Endothelial cell of umbilical vein (primary cell): ENCODE measurements around the gene LYPD5. TPM values are rescaled to one million over a fixed set of nuclear protein-coding genes. Genes with fewer than 3 reads are reported as not detected.

Experiments used
- BruUV-seq: library from RNA; stranded (reverse); fragments of 400-500 nt; replicated peaks from 2 replicates; lab custom pipeline; 2021; lab: Mats Ljungman, UMichigan
- CTCF ChIA-PET: fragments of 300-600, 350-600 bp; sonication (Branson Sonifier 250); formaldehyde crosslinking; loops from one replicate; lab custom pipeline; 2021; ENCODE audit warnings: antibody characterized with exemption, inconsistent platforms; lab: Charles Lee
- POLR2A ChIA-PET: fragments of 300-600, 350-600 bp; sonication (Branson Sonifier 250); formaldehyde crosslinking; loops from one replicate; lab custom pipeline; 2021; ENCODE audit warnings: antibody characterized with exemption, inconsistent platforms; lab: Charles Lee
- DNase-seq: peaks from one replicate; pipeline ENCODE4 v3.0.0-alpha.2; 2011; ENCODE audit warnings: low read depth, low spot score
- FAIRE-seq: peaks from 2 replicates; lab custom pipeline; 2011; peaks lifted over from hg19 to GRCh38; lab: Jason Lieb, UNC
- H2AFZ ChIP-seq: 2 replicates; pipeline ENCODE4 v1.6.0; 2012; ENCODE audit warnings: low read depth, low read length, control low read depth, inconsistent platforms
- H3K27ac ChIP-seq: 2 replicates; pipeline ENCODE4 v1.5.1; 2011; ENCODE audit warnings: low read depth, mild to moderate bottlenecking, control low read depth, low read length, moderate library complexity; ENCODE audit not compliant: insufficient read depth
- H3K27me3 ChIP-seq, 2 experiments: 2 replicates each; pipeline versions ENCODE4 v1.6.0 to v1.6.1; 2011; ENCODE audit warnings: low read length in 2 of 2, mixed read lengths in 1 of 2; ENCODE audit not compliant: control insufficient read depth in 2 of 2, insufficient read depth in 2 of 2
- H3K36me3 ChIP-seq, 2 experiments: 2 replicates in 1 of 2; 3 replicates in 1 of 2; pipeline ENCODE4 v1.5.1; 2011; ENCODE audit warnings: low read length in 2 of 2, mild to moderate bottlenecking in 1 of 2, moderate library complexity in 1 of 2; ENCODE audit not compliant: control insufficient read depth in 2 of 2, insufficient read depth in 2 of 2; ENCODE audit errors: extremely low read depth in 1 of 2
- H3K4me1 ChIP-seq: 3 replicates; pipeline ENCODE4 v1.5.1; 2011; ENCODE audit warnings: mild to moderate bottlenecking, low read length; ENCODE audit not compliant: control insufficient read depth, insufficient read depth; ENCODE audit errors: extremely low read depth
- H3K4me2 ChIP-seq: 2 replicates; pipeline ENCODE4 v1.6.1; 2011; ENCODE audit warnings: low read length, control low read depth, mixed read lengths; ENCODE audit not compliant: insufficient read depth
- H3K4me3 ChIP-seq, 3 experiments: fragments of 200-600 bp in 1 of 3; sonication (generic), shearing (Covaris generic) in 1 of 3; replicated peaks in 1 of 3; 2 replicates each; pipeline ENCODE4 v1.5.1; 2011 to 2016; ENCODE audit warnings: control low read depth in 3 of 3, low read length in 3 of 3, mild to moderate bottlenecking in 2 of 3, inconsistent platforms in 1 of 3, low read depth in 1 of 3, moderate library complexity in 1 of 3; ENCODE audit not compliant: insufficient read depth in 1 of 3
- H3K79me2 ChIP-seq: 2 replicates; pipeline ENCODE4 v1.6.0; 2012; ENCODE audit warnings: low read length, inconsistent platforms; ENCODE audit not compliant: control insufficient read depth, insufficient read depth
- H3K9ac ChIP-seq: replicated peaks from 2 replicates; pipeline ENCODE3; 2011; ENCODE audit warnings: low read length, control low read depth; ENCODE audit not compliant: insufficient read depth; ENCODE audit errors: extremely low read depth
- H3K9me1 ChIP-seq: replicated peaks from 3 replicates; pipeline ENCODE4 v1.6.0; 2011; ENCODE audit warnings: mild to moderate bottlenecking, low read length; ENCODE audit not compliant: control insufficient read depth, insufficient read depth; ENCODE audit errors: extremely low read depth
- H3K9me3 ChIP-seq: replicated peaks from 2 replicates; pipeline ENCODE4 v1.5.1; 2012; ENCODE audit warnings: low read length, inconsistent platforms; ENCODE audit not compliant: control insufficient read depth, insufficient read depth
- H4K20me1 ChIP-seq: replicated peaks from 2 replicates; pipeline ENCODE3; 2011; ENCODE audit warnings: mild to moderate bottlenecking, low read length; ENCODE audit not compliant: control insufficient read depth, insufficient read depth; ENCODE audit errors: extremely low read depth
- EZH2 ChIP-seq: IDR thresholded peaks from 2 replicates; pipeline ENCODE4 v1.6.1; 2012; ENCODE audit warnings: borderline replicate concordance, low read depth, mild to moderate bottlenecking, moderate library complexity, low read length, inconsistent platforms; ENCODE audit not compliant: severe bottlenecking
- FOS ChIP-seq: IDR thresholded peaks from 2 replicates; pipeline ENCODE4 v1.6.1; 2011; ENCODE audit warnings: mild to moderate bottlenecking, low read length, moderate library complexity, borderline replicate concordance; ENCODE audit not compliant: insufficient read depth
- GATA2 ChIP-seq: IDR thresholded peaks from 2 replicates; pipeline ENCODE4 v1.7.0; 2011; ENCODE audit warnings: low read depth, mild to moderate bottlenecking, moderate library complexity, mixed read lengths, low read length; ENCODE audit not compliant: insufficient read length, insufficient read depth
- MAX ChIP-seq: IDR thresholded peaks from 2 replicates; pipeline ENCODE4 v1.6.1; 2011; ENCODE audit not compliant: insufficient read depth, insufficient read length
- MYC ChIP-seq: IDR thresholded peaks from one replicate; pipeline ENCODE4 v1.6.1; 2011; ENCODE audit warnings: mild to moderate bottlenecking, low read depth, low read length
- POLR2AphosphoS5 ChIP-seq: IDR thresholded peaks from 2 replicates; pipeline ENCODE4 v1.6.1; 2012; ENCODE audit warnings: low read depth, mild to moderate bottlenecking, control low read depth, low read length, moderate library complexity; ENCODE audit not compliant: insufficient read depth
- dilution Hi-C: fragments of 300-500 bp; cut with MboI; formaldehyde crosslinking; loops from one replicate; pipeline ENCODE4 v1.15.0; 2019; ENCODE audit warnings: low sequenced_read_pairs; ENCODE audit not compliant: extremely low pct_ligation_motif_present
- intact Hi-C: fragments of 100-400 bp; cut with micrococcal nuclease; formaldehyde crosslinking; loops from one replicate; pipeline ENCODE4 v1.10.0; 2022
- polyA plus RNA-seq, 4 experiments: library from polyadenylated mRNA; depleted of rRNA in 3 of 4; stranded (reverse) in 3 of 4; unstranded in 1 of 4; fragments of >200 nt; gene quantifications; 2 replicates each; pipeline versions ENCODE4 v1.2.1 to v1.2.3, GENCODE V29; 2011 to 2012; ENCODE audit warnings: missing spikeins in 1 of 4
- total RNA-seq: library from RNA; stranded (reverse); gene quantifications from 2 replicates; pipeline ENCODE4 v1.2.3, GENCODE V29; 2021
- TF ChIP-seq, protein P1 (sequence below), 2 donors: IDR thresholded peaks; 1 replicate in 1 of 2; 2 replicates in 1 of 2; pipeline ENCODE4 v1.5.1; 2011; ENCODE audit warnings: low read length in 2 of 2, mild to moderate bottlenecking in 2 of 2, moderate library complexity in 2 of 2, control low read depth in 1 of 2, inconsistent platforms in 1 of 2, low read depth in 1 of 2; ENCODE audit not compliant: insufficient read depth in 1 of 2; ENCODE audit errors: extremely low read depth in 1 of 2

LYPD5 gene
- total and polyA plus RNA-seq, 2 donors (not counting 3 experiments of a cell fraction or from before 2014, with no cell fraction given), result 0.28 TPM; not detected in 1

DNA sequence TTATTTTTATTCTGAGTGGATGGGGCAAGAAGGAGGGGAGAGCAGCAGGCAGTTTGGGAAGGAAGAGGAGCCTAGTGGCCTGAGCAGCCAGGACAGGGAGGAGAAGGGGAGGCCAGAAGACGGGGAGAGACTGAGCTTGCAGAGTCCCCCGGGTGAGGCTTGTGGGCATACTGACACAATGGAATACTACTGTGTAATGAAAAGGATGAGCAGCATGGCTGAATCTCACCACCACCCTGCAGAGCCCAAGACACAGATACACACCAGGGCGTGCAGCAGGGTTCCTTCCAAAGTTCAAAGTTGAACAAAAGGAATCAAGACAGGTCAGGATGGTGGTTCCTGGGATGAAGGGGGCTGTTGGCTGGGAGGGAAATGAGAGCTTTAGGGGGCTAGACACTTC lies 39.4 kb downstream of the LYPD5 start:
- H3K4me1 ChIP-seq, result peaks cover 27% of the 10 kb centered on the region
- no peaks in the 10 kb centered on the region for H3K9me3 ChIP-seq
- no peaks in the 10 kb centered on the region for H3K27me3 ChIP-seq
- no TSS peak for BruUV-seq
- DNase-seq (no peak), FAIRE-seq (no peak)
- no peak overlapping the region for H3K27ac ChIP-seq
- ChIA-PET CTCF (interaction anchor here (1.2 to 3.1 kb wide), 6 partner anchors 8 to 94 kb away, joined by 3 to 18 read pairs (median 9); partner anchors contain the start of gene SMG9), POLR2A (no interaction called here)
- H3K4me3 ChIP-seq, result no peak overlapping the region
- no peaks in the 10 kb centered on the region for H4K20me1 ChIP-seq
- dilution Hi-C loops, result no loop called here
- H3K36me3 ChIP-seq, result no peaks in the 10 kb centered on the region
- no peak overlapping the region for H3K4me2 ChIP-seq
- TF ChIP-seq GATA2 (no peak), MYC (no peak), MAX (no peak), POLR2AphosphoS5 (no peak), EZH2 (no peak), FOS (no peak)
- TF ChIP-seq, protein P1, sequence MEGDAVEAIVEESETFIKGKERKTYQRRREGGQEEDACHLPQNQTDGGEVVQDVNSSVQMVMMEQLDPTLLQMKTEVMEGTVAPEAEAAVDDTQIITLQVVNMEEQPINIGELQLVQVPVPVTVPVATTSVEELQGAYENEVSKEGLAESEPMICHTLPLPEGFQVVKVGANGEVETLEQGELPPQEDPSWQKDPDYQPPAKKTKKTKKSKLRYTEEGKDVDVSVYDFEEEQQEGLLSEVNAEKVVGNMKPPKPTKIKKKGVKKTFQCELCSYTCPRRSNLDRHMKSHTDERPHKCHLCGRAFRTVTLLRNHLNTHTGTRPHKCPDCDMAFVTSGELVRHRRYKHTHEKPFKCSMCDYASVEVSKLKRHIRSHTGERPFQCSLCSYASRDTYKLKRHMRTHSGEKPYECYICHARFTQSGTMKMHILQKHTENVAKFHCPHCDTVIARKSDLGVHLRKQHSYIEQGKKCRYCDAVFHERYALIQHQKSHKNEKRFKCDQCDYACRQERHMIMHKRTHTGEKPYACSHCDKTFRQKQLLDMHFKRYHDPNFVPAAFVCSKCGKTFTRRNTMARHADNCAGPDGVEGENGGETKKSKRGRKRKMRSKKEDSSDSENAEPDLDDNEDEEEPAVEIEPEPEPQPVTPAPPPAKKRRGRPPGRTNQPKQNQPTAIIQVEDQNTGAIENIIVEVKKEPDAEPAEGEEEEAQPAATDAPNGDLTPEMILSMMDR (IDR thresholded peaks at IDR 0.05; ENCODE audit: extremely low read depth in 1 of 2, insufficient read depth in 1 of 2, low read depth in 1 of 2, low read length in 2 of 2), result no peak
- no peaks in the 10 kb centered on the region for H3K9me1 ChIP-seq
- intact Hi-C loops, result no loop called here
- H3K79me2 ChIP-seq, result no peaks in the 10 kb centered on the region
- H3K9ac ChIP-seq, result no peak overlapping the region
- no peak overlapping the region for H2AFZ ChIP-seq
